Upper lobe of left lung (tissue), 6 donors: ENCODE data around the gene SUN5. TPM values are rescaled to one million over a fixed set of nuclear protein-coding genes. Genes with fewer than 3 reads are reported as not detected.

Experiments
- ATAC-seq, 2 donors: fragments of 200-7000 bp; cut with Tn5 transposase; one replicate each; pipeline ENCODE4 v1.9.1; 2022; ENCODE audit warnings: mild to moderate bottlenecking in 2 of 2, moderate library complexity in 2 of 2; ENCODE audit not compliant: low FRiP score in 2 of 2
- DNase-seq, 2 donors: peaks; one replicate each; pipeline ENCODE4 v3.0.0-alpha.2; 2019 to 2020
- H3K27ac ChIP-seq, 4 donors: fragments of 200-600 bp; sonication (generic); one replicate each; pipeline ENCODE4 v1.5.1; 2016 to 2019
- H3K27me3 ChIP-seq, 4 donors: fragments of 200-600 bp; sonication (generic); one replicate each; pipeline ENCODE4 v1.5.1; 2017 to 2019
- H3K36me3 ChIP-seq, 4 donors: fragments of 200-600 bp; sonication (generic); one replicate each; pipeline ENCODE4 v1.5.1; 2016 to 2019
- H3K4me1 ChIP-seq, 4 donors: fragments of 200-600 bp; sonication (generic); one replicate each; pipeline ENCODE4 v1.5.1; 2018 to 2019
- H3K4me3 ChIP-seq, 4 donors: fragments of 200-600 bp; sonication (generic); one replicate each; pipeline ENCODE4 v1.5.1; 2017 to 2019; ENCODE audit warnings: mild to moderate bottlenecking in 2 of 4, moderate library complexity in 1 of 4
- H3K9me3 ChIP-seq, 4 donors: fragments of 200-600 bp; sonication (generic); one replicate each; pipeline ENCODE4 v1.5.1; 2018 to 2019
- EP300 ChIP-seq, 4 donors: sonication (generic); formaldehyde crosslinking; IDR thresholded peaks; one replicate each; pipeline ENCODE4 v1.5.1; 2017; ENCODE audit warnings: antibody characterized with exemption in 4 of 4, control low read depth in 2 of 4
- POLR2A ChIP-seq, 4 donors: fragments of 450-650 bp; IDR thresholded peaks; one replicate each; pipeline ENCODE4 v1.5.1; 2016 to 2017; ENCODE audit warnings: antibody characterized with exemption in 4 of 4, mild to moderate bottlenecking in 2 of 4
- POLR2AphosphoS5 ChIP-seq, 2 donors: sonication (generic); formaldehyde crosslinking; IDR thresholded peaks; one replicate each; pipeline ENCODE4 v1.5.1; 2017; ENCODE audit warnings: antibody characterized with exemption in 2 of 2
- WGBS, 2 donors: methylation state at CpG; one replicate each; pipeline ENCODE4 v1.1.5; 2017 to 2018; 5-methylcytosine and 5-hydroxymethylcytosine counted together
- total RNA-seq, 6 donors: library from RNA; depleted of rRNA in 4 of 6; stranded (reverse); fragments of >200 nt in 4 of 6; gene quantifications; one replicate each; pipeline versions ENCODE4 v1.1.0 to v1.2.1, GENCODE V29; 2016 to 2021
- TF ChIP-seq, protein P1 (sequence below), 6 experiments: fragments of 450-650 bp in 4 of 6; fragments of 200-600 bp in 2 of 6; sonication (generic) in 2 of 6; IDR thresholded peaks; one replicate each; pipeline ENCODE4 v1.5.1; 2016 to 2019; ENCODE audit warnings: antibody characterized with exemption in 6 of 6
- donor health status: DM: no; HTN: no; CAD: no; lungs with moderate emphysema.
- donor health status: DM: no; HTN: yes; CAD: no; lungs with severe emphysema.

Gene SUN5
- total RNA-seq, 6 donors from 2014 or later: not detected

DNA sequence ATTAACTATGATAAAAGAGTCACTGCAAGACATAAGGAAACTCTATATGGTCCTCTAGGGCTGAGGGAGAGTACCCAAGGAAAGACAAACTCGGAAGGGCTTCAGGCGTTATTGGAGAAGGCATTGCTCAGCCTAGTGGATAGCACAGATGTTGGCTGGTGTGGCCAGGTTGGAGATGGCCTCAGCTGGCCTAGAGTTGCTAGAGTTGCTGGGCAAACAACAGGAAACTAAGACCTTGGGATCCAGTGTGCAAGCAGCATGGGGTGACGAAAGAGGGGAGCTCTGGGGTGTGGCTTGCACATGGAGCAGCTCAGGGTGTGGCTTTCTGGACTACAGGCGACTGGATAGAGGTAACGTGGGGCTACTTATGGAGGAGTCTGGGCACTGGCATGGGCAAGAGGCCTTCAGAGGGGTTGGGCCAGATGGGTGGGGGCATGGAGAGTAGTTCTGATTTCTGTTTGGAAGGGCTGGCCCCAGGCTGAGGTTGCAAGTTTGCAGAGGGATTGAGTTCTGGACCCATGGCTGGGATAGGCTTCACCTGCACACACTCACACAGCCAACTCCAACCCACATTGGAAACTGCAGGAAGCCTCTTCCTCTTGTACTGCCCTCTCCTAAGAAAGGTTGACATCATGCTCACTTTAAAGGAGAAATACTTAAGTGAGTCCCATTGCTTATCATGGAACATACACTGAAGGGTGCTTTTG lies 22.0 kb upstream of the SUN5 start:
- no peaks in the 10 kb centered on the region for H3K27me3 ChIP-seq
- no peak for TF ChIP-seq EP300 (IDR thresholded peaks at IDR 0.05)
- TF ChIP-seq, protein P1, sequence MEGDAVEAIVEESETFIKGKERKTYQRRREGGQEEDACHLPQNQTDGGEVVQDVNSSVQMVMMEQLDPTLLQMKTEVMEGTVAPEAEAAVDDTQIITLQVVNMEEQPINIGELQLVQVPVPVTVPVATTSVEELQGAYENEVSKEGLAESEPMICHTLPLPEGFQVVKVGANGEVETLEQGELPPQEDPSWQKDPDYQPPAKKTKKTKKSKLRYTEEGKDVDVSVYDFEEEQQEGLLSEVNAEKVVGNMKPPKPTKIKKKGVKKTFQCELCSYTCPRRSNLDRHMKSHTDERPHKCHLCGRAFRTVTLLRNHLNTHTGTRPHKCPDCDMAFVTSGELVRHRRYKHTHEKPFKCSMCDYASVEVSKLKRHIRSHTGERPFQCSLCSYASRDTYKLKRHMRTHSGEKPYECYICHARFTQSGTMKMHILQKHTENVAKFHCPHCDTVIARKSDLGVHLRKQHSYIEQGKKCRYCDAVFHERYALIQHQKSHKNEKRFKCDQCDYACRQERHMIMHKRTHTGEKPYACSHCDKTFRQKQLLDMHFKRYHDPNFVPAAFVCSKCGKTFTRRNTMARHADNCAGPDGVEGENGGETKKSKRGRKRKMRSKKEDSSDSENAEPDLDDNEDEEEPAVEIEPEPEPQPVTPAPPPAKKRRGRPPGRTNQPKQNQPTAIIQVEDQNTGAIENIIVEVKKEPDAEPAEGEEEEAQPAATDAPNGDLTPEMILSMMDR (IDR thresholded peaks at IDR 0.05): no peak
- no peak for TF ChIP-seq POLR2AphosphoS5 (IDR thresholded peaks at IDR 0.05)
- TF ChIP-seq POLR2A (IDR thresholded peaks at IDR 0.05): no peak
- no peaks in the 10 kb centered on the region for H3K36me3 ChIP-seq
- DNase-seq (no peak), ATAC-seq (no peak)
- no peak overlapping the region for H3K27ac ChIP-seq
- no peak overlapping the region for H3K4me3 ChIP-seq
- WGBS, 2 donors: 50 to 57% methylated on average over 5 of the region's 5 CpGs
- no peaks in the 10 kb centered on the region for H3K9me3 ChIP-seq
- no peaks in the 10 kb centered on the region for H3K4me1 ChIP-seq

DNA sequence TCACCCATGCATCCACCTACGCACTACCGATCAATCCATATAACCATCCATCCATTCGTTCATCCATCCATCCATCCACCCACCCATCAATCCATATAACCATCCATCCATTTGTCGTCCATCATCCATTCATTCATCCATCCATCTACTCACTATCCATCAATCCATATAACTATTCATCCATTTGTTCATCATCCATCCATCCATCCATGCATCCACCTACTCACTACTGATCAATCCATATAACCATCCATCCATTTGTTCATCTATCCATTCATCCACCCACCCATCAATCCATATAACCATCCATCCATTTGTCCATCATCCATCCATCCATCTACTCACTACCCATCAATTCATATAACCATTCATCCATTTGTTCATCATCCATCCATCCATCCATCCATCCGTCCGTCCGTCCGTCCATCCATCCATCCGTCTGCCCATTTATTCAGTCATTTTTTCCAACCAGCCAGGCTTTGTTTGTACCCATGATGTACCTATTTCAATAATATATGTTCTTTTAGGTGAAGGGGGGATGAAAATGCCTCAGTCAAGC lies 21.2 kb upstream of the SUN5 start:
- DNase-seq (no peak), ATAC-seq (no peak)
- Histone ChIP-seq H3K9me3 (no peaks in the 10 kb centered on the region), H3K27ac (no peak overlapping the region), H3K36me3 (no peaks in the 10 kb centered on the region), H3K4me3 (no peak overlapping the region), H3K4me1 (no peaks in the 10 kb centered on the region), H3K27me3 (no peaks in the 10 kb centered on the region)
- no peak for TF ChIP-seq POLR2A (IDR thresholded peaks at IDR 0.05)
- TF ChIP-seq, protein P1 (IDR thresholded peaks at IDR 0.05): no peak
- no peak for TF ChIP-seq EP300 (IDR thresholded peaks at IDR 0.05)
- no peak for TF ChIP-seq POLR2AphosphoS5 (IDR thresholded peaks at IDR 0.05)
- WGBS, 2 donors: 50 to 82% methylated on average over 9 of the region's 9 CpGs

DNA sequence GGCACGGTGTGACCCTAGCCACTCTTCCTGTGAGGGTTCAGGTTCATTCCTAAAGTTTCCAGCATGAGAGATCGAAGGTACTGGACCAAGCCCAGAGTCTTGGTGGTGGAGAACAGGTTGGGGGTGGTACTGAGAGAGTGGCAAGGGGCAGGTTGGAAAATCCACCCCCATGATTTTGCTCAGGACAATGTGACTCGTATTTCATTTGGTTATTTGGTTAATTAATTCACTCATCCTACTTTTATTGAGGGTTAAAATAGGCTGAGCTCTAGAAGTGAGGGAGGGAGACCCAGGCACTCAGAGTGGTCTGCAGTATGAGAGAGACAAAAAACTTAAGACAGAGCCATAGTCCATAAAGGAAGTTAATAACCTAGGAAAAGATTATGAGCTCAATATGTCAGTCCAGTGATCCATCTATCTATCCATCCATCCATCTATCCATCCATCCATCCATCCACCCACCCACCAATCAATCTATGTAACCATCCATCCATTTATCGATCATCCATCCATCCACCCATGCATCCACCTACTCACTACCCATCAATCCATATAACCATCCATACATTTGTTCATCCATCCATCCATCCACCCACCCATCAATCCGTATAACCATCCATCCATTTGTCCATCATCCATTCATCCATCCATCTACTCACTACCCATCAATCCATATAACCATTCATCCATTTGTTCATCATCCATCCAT lies 20.5 kb upstream of the SUN5 start:
- no peaks in the 10 kb centered on the region for H3K27me3 ChIP-seq
- WGBS, 2 donors: 67 to 71% methylated on average over 5 of the region's 5 CpGs
- H3K4me3 ChIP-seq: no peak overlapping the region
- ATAC-seq (no peak), DNase-seq (no peak)
- no peaks in the 10 kb centered on the region for H3K9me3 ChIP-seq
- no peaks in the 10 kb centered on the region for H3K36me3 ChIP-seq
- TF ChIP-seq EP300 (IDR thresholded peaks at IDR 0.05) (no peak), POLR2AphosphoS5 (IDR thresholded peaks at IDR 0.05) (no peak), POLR2A (IDR thresholded peaks at IDR 0.05) (no peak)
- TF ChIP-seq, protein P1 (IDR thresholded peaks at IDR 0.05): no peak
- H3K4me1 ChIP-seq: no peaks in the 10 kb centered on the region
- H3K27ac ChIP-seq: no peak overlapping the region

DNA sequence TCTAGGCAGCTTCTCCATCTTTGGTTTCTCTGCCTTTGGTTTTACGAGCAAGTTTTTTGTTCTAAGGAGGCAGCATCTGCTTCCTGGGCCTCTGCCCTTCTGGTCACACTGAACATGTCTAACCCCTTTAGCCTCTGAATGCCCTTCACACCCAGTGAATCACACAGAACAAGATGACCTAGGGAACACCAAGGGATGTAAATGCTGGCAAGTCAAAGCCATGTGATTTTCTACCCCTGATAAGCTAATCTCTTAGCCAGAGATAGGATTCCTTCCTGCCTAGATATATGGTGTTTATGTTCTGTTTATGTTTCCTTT lies 20.0 kb upstream of the SUN5 start:
- Histone ChIP-seq H3K27ac (no peak overlapping the region), H3K9me3 (no peaks in the 10 kb centered on the region), H3K4me3 (no peak overlapping the region), H3K36me3 (no peaks in the 10 kb centered on the region), H3K27me3 (no peaks in the 10 kb centered on the region), H3K4me1 (no peaks in the 10 kb centered on the region)
- no peak for TF ChIP-seq POLR2AphosphoS5 (IDR thresholded peaks at IDR 0.05)
- TF ChIP-seq, protein P1 (IDR thresholded peaks at IDR 0.05): no peak
- no peak for TF ChIP-seq POLR2A (IDR thresholded peaks at IDR 0.05)
- TF ChIP-seq EP300 (IDR thresholded peaks at IDR 0.05): no peak
- DNase-seq: no peak
- 85 to 100% methylated on average over 1 of the region's 1 CpG for WGBS, 2 donors
- no peak for ATAC-seq
